Prostate gland (tissue), 2 donors: ENCODE measurements around the gene AGPS. TPM values are rescaled to one million over a fixed set of nuclear protein-coding genes. Genes with fewer than 3 reads are reported as not detected.
A peak's percentile ranks its signal among the peaks of the same experiment; 100 is the strongest.

Experiments used
- DNase-seq: peaks from one replicate; pipeline ENCODE4 v3.0.0-alpha.2; 2019; ENCODE audit warnings: low spot score
- H3K27ac ChIP-seq, 2 donors: fragments of 200-600 bp; sonication (generic); 2 replicates each; pipeline ENCODE4 v1.5.1; 2017 to 2019
- H3K27me3 ChIP-seq: fragments of 200-600 bp; sonication (generic); replicated peaks from 2 replicates; pipeline ENCODE4 v1.5.1; 2019; ENCODE audit not compliant: insufficient read depth
- H3K36me3 ChIP-seq, 2 donors: fragments of 200-600 bp; sonication (generic); 1 replicate in 1 of 2; 2 replicates in 1 of 2; pipeline versions ENCODE4 v1.5.1 to v1.8.1; 2017 to 2019
- H3K4me1 ChIP-seq: fragments of 200-600 bp; sonication (generic); replicated peaks from 2 replicates; pipeline ENCODE4 v1.5.1; 2019
- H3K4me3 ChIP-seq, 2 donors: fragments of 200-600 bp; sonication (generic); 2 replicates each; pipeline ENCODE4 v1.5.1; 2017 to 2019
- H3K9me3 ChIP-seq: fragments of 200-600 bp; sonication (generic); 2 replicates; pipeline ENCODE4 v1.5.1; 2017
- CTCF ChIP-seq, 4 experiments: fragments of 200-600 bp in 2 of 4; fragments of 450-650 bp in 2 of 4; sonication (generic) in 2 of 4; IDR thresholded peaks; 1 replicate in 3 of 4; 2 replicates in 1 of 4; pipeline ENCODE4 v1.5.1; 2016 to 2019; ENCODE audit warnings: antibody characterized with exemption in 4 of 4, mild to moderate bottlenecking in 2 of 4, moderate library complexity in 2 of 4
- POLR2A ChIP-seq: fragments of 450-650 bp; IDR thresholded peaks from one replicate; pipeline ENCODE4 v1.6.1; 2016; ENCODE audit warnings: antibody characterized with exemption, mild to moderate bottlenecking
- POLR2AphosphoS5 ChIP-seq: sonication (generic); formaldehyde crosslinking; IDR thresholded peaks from one replicate; pipeline ENCODE4 v1.6.1; 2017; ENCODE audit warnings: antibody characterized with exemption
- WGBS: methylation state at CpG from one replicate; pipeline ENCODE4 v1.1.5; 2018; 5-methylcytosine and 5-hydroxymethylcytosine counted together
- intact Hi-C: fragments of 100-400 bp; cut with DNase I; formaldehyde crosslinking; loops from one replicate; pipeline ENCODE4 v1.14.2; 2022
- total RNA-seq, 2 donors: library from RNA; depleted of rRNA; stranded (reverse); fragments of >200 nt; gene quantifications; one replicate each; pipeline ENCODE4 v1.1.0, GENCODE V29; 2016

AGPS gene
- total RNA-seq, 2 donors from 2014 or later: 17.2 to 50.3 TPM

GRCh38 chr2:177579486-177580036 lies 187.0 kb downstream of the AGPS start:
- intact Hi-C loops: no loop called here
- 42% methylated on average over 3 of the region's 3 CpGs for WGBS

GRCh38 chr2:177582000-177582399 lies 189.4 kb downstream of the AGPS start:
- intact Hi-C loops: no loop called here
- DNase-seq: no peak
- Histone ChIP-seq H3K4me1 (no peaks in the 10 kb centered on the region), H3K36me3 (no peaks in the 10 kb centered on the region), H3K9me3 (no peaks in the 10 kb centered on the region), H3K4me3 (no peak overlapping the region), H3K27me3 (no peaks in the 10 kb centered on the region), H3K27ac (no peak overlapping the region)
- no peak for TF ChIP-seq POLR2AphosphoS5
- TF ChIP-seq CTCF (IDR thresholded peaks at IDR 0.05): no peak
- no peak for TF ChIP-seq POLR2A
- 82% methylated on average over 1 of the region's 1 CpG for WGBS

More at GRCh38 chr2:177579486-177580036, 187.0 kb downstream of the AGPS start:
- no peak for DNase-seq
- no peaks in the 10 kb centered on the region for H3K4me1 ChIP-seq
- H3K36me3 ChIP-seq: no peaks in the 10 kb centered on the region
- H3K27ac ChIP-seq: no peak overlapping the region
- no peak for TF ChIP-seq POLR2AphosphoS5
- TF ChIP-seq CTCF (IDR thresholded peaks at IDR 0.05): no peak
- TF ChIP-seq POLR2A: no peak
- H3K4me3 ChIP-seq: no peak overlapping the region
- no peaks in the 10 kb centered on the region for H3K27me3 ChIP-seq
- H3K9me3 ChIP-seq: no peaks in the 10 kb centered on the region

- no peaks in the 10 kb centered on the region for H3K4me1 ChIP-seq
- intact Hi-C loops: no loop called here
- H3K9me3 ChIP-seq: no peaks in the 10 kb centered on the region
- no peaks in the 10 kb centered on the region for H3K27me3 ChIP-seq
- TF ChIP-seq CTCF (IDR thresholded peaks at IDR 0.05) (no peak), POLR2A (no peak), POLR2AphosphoS5 (no peak)
- no peak for DNase-seq
- WGBS: 97% methylated on average over 6 of the region's 6 CpGs
- no peaks in the 10 kb centered on the region for H3K36me3 ChIP-seq
- no peak overlapping the region for H3K27ac ChIP-seq
- H3K4me3 ChIP-seq: no peak overlapping the region
Measured at GRCh38 chr2:177584030-177584692, 191.6 kb downstream of the AGPS start.

- Histone ChIP-seq H3K27ac (peak overlapping the region in 1 of 2 donors; percentile 65), H3K4me1 (no peaks in the 10 kb centered on the region), H3K36me3 (no peaks in the 10 kb centered on the region), H3K27me3 (no peaks in the 10 kb centered on the region), H3K4me3 (no peak overlapping the region), H3K9me3 (no peaks in the 10 kb centered on the region)
- intact Hi-C loops: no loop called here
- WGBS: 67% methylated on average over 5 of the region's 5 CpGs
- DNase-seq: peak; percentile 73
- peak; percentile 72 for TF ChIP-seq POLR2AphosphoS5
- TF ChIP-seq POLR2A: no peak
- no peak for TF ChIP-seq CTCF (IDR thresholded peaks at IDR 0.05)
Measured at GRCh38 chr2:177585234-177585863, 192.8 kb downstream of the AGPS start.
